Motor neuron (in vitro differentiated cells): ENCODE results near the gene ABHD17A. TPM values are rescaled to one million over a fixed set of nuclear protein-coding genes. Genes with fewer than 3 reads are reported as not detected.
"Not testable (repeated sequence)": the region's sequence is repeated elsewhere in the genome, so short reads cannot be mapped to it uniquely, and the experiment has no call there.

Experiments
- ATAC-seq, 8 experiments: fragments of 200-7000 bp; cut with Tn5 transposase; replicated peaks in 6 of 8; 2 replicates each; pipeline ENCODE4 v1.8.0; 2021; ENCODE audit warnings: mild to moderate bottlenecking in 8 of 8, moderate library complexity in 8 of 8
- H3K27ac ChIP-seq, 2 donors: fragments of 250-450 bp; sonication (Bioruptor Pico); 2 replicates each; pipeline ENCODE4 v1.9.0; 2021; ENCODE audit warnings: antibody characterized with exemption in 2 of 2, mild to moderate bottlenecking in 2 of 2, moderate library complexity in 1 of 2
- H3K4me1 ChIP-seq, 2 donors: fragments of 250-450 bp; sonication (Bioruptor Pico); replicated peaks in 1 of 2; 2 replicates each; pipeline ENCODE4 v1.6.1; 2021; ENCODE audit warnings: antibody characterized with exemption in 2 of 2, mild to moderate bottlenecking in 2 of 2, moderate library complexity in 1 of 2
- H3K4me3 ChIP-seq, 5 donors: fragments of 250-450 bp; sonication (Bioruptor Pico); 2 replicates each; pipeline ENCODE4 v1.9.0; 2021; ENCODE audit warnings: antibody characterized with exemption in 5 of 5, mild to moderate bottlenecking in 5 of 5, moderate library complexity in 4 of 5
- WGBS, 10 experiments: fragments of 450-650 bp; shearing (Covaris generic); methylation state at CpG; one replicate each; pipeline ENCODE4 v1.0.0; 2022; 5-methylcytosine and 5-hydroxymethylcytosine counted together
- in situ Hi-C, 9 experiments: fragments of 400-800 bp; cut with MboI; loops; one replicate each; pipeline ENCODE4 v1.15.0; 2021; ENCODE audit warnings: low sequenced_read_pairs in 9 of 9, low pct_unique_long_range_greater_than_20kb in 2 of 9; ENCODE audit not compliant: unreplicated experiment in 9 of 9
- total RNA-seq, 8 experiments: library from RNA; unstranded; fragments of 300-600 nt; gene quantifications; 2 replicates each; pipeline versions ENCODE4 v1.2.3 to v1.2.4, GENCODE V29; 2022

The ABHD17A gene
- total RNA-seq, 8 experiments from 2014 or later, result 30.4 to 42.3 (median 37.2) TPM

DNA sequence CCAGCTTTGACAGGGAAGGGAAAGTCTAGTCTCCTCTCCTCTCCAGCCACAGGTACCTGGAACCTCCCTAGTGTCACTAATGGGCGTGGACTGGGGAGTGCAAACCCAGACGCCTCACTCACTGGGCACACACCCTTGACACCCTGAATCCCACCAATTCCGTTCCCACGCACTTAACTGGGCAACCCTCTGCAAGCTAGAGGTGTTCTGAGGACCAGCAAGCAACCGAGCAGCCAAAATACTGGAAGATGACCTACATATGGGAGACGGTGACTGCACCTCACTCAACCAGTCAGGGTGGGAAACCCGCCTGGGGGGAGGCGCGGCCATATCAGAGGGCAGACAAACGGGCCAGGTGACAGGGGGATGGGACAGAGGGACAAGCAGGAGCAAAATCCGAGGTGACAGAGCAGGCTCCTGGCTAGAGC is 991 bp downstream of the ABHD17A start:
- Histone ChIP-seq H3K4me3 (peak overlapping the region; percentile 62 to 97 (median 92)), H3K27ac (peak overlapping the region in 1 of 2 donors; percentile 86), H3K4me1 (peaks cover 32 to 35% of the 10 kb centered on the region in 2 donors)
- ATAC-seq, result peak in 1 of 8 experiments; percentile 3
- in situ Hi-C loops, result no loop called here
- WGBS, 10 experiments, result 0 to 13% (median 0%) methylated on average over 1 to 3 of the region's 11 CpGs; no CpG with 5 or more reads in 5 of the 10 experiments

DNA sequence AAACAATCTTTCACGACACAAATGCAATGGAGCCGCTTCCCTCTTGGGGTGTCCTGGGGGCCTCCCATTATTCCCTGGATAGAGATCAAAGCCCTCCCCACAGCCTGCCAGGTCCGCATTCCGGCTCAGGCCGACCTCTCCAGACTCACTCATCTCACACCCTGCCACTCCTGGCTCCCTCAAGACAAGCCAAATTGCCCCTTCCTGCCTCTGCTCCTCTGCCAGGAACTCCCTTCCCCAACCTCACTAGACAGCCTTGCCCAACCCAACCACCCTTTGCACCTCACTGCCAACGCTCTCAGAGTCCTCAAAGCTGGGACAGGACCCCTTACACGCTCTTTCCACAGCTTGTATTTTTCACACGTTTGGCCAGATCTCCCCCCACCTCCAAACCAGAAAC is 1.5 kb downstream of the ABHD17A start:
- Histone ChIP-seq H3K4me3 (peak overlapping the region; percentile 62 to 97 (median 92)), H3K4me1 (peaks cover 32 to 35% of the 10 kb centered on the region in 2 donors), H3K27ac (no peak overlapping the region)
- in situ Hi-C loops, result no loop called here
- no peak for ATAC-seq
- WGBS, 10 experiments, result 0 to 71% (median 31%) methylated on average over 1 to 6 of the region's 8 CpGs; no CpG with 5 or more reads in 2 of the 10 experiments

DNA sequence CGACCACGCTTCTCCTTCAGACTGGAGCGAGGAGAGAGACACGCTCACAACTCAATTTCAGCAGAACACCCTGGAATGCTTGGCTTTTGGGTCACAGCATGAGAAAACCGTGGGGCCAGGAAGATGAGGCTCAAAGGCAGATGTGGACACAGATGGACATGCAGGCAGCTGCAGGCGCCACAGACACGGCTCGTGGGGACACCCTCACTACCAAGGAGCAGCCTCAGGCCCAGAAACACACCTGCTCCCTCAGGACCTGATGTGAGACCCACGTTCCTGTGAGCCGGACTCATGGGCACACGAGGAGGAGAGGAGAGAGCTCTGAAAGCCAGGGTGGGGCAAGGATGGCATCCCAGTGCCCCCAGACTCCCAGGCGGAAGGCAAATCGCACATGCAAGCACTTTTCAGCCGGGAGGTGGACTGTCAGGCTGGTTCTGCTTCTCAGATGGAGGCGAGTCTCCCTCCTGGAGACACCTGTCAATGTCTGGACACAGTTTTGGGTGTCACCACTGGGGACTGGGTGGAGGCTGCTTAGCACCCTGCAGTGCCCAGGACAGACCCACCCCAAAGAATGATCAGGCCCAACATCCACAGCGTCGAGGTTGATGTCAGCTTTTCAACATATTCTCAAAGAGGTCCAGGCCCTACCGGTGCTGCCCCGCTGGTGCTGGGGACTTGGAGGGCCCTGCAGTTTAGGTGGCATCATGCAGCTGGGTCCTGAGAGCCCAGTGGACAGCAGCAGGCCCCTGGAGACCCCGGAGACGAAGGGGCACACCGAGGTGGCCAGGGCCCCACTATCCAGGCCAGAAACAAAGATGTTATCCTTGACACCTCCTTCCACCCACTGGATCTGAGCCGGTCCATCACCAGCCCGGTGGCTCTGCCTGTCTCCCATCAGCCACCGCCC is 2.3 kb downstream of the ABHD17A start:
- Histone ChIP-seq H3K4me1 (peaks cover 32 to 35% of the 10 kb centered on the region in 2 donors), H3K4me3 (peak overlapping the region in 2 of 5 donors; percentile 71 to 97), H3K27ac (no peak overlapping the region)
- no peak for ATAC-seq
- in situ Hi-C loops, result no loop called here
- 73 to 100% (median 98%) methylated on average over 1 to 6 of the region's 25 CpGs; no CpG with 5 or more reads in 4 of the 10 experiments for WGBS, 10 experiments

DNA sequence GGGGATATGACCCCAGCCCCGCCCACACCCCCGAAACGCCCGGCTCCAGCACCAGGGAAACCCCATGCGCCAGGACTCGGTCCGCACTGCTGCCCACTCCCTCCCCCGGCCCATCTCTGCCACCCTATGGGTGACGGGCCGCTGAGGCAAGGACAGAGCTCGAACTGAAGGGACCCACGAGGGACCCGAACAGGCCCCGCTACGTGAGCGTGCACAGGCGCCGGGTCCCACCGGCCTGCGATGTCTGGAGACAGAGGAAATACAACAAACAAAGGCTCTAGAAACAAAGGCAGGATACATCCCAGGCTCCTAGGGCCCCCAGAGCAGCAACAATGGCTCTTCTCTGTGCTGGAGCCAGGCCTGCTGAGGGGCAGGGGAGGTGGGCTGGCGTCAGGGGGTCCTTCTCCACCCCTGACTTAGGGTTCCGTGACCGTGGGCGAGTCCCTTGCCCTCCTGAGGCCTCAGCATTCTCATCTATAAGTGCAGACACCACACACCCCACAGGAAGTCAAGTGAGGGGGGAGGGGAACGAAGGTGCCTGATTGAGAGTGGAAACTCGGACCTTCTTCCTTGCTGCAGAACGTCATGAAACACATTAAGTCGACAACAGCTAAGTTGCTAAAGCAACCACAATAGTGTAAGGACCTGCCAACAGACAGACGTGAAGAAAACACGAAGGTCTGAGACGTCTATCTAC is 3.1 kb downstream of the ABHD17A start:
- Histone ChIP-seq H3K4me1 (peaks cover 29 to 31% of the 10 kb centered on the region in 2 donors), H3K4me3 (no peak overlapping the region), H3K27ac (no peak overlapping the region)
- ATAC-seq, result peak in 1 of 8 experiments; percentile 1
- in situ Hi-C loops, result no loop called here
- 35 to 70% (median 51%) methylated on average over 1 to 7 of the region's 31 CpGs; no CpG with 5 or more reads in 5 of the 10 experiments for WGBS, 10 experiments

GRCh38 chr19:1881393-1882088 is 3.8 kb downstream of the ABHD17A start:
- H3K4me3 ChIP-seq, H3K27ac ChIP-seq, in situ Hi-C loops: not testable (repeated sequence)
- WGBS, 10 experiments, result no CpG with 5 or more reads among the region's 44 CpGs
- peaks cover 29 to 34% of the 10 kb centered on the region in 2 donors for H3K4me1 ChIP-seq
- peak in 1 of 8 experiments; percentile 3 for ATAC-seq

DNA sequence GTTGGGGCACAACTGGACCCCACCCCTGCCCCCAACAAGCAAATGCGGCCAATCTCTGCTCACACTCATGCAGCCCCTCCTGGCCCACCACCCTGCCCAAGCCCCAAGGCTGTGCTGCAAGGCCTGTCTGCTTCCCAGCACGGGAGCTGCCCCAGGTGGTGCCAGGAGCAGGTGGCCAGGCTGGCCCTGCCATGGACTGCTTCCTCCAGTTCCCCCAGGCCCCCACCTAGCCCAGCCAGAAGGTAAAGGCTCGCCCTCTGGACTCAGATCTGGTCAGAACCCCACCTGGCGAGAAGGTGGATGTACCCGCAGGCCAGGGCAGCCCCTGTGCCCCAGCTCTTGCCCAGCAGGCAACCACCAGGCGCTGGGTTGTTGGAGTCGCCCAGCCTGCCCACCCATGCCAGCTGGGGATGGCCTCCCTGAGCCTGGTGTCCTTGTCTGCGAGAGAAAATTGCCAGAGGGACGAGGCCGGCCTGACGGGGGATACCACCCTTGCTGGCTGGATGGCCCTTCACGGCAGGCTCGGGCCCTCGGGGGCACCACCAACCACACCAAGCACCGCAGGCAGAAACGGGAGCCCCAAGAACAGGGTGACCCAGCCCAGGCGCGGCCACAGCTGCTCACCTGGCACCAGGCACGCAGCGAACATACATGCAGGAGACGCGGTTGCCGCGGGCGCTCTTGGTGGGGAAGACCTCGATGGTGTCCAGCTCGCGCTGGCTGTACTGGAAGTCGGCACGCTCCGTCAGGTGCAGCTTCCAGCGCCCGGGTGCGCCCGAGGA is 4.5 kb downstream of the ABHD17A start:
- no peak overlapping the region for H3K4me3 ChIP-seq
- in situ Hi-C loops, result no loop called here
- no peak for ATAC-seq
- H3K4me1 ChIP-seq, result peaks cover 30 to 34% of the 10 kb centered on the region in 2 donors
- 92% methylated on average over 4 to 5 of the region's 35 CpGs; no CpG with 5 or more reads in 8 of the 10 experiments for WGBS, 10 experiments
- H3K27ac ChIP-seq, result no peak overlapping the region

- in situ Hi-C loops, H3K4me3 ChIP-seq, H3K27ac ChIP-seq, ATAC-seq: not testable (repeated sequence)
- H3K4me1 ChIP-seq, result peaks cover 30 to 34% of the 10 kb centered on the region in 2 donors
- 60 to 87% methylated on average over 1 to 6 of the region's 17 CpGs; no CpG with 5 or more reads in 8 of the 10 experiments for WGBS, 10 experiments
Measured at GRCh38 chr19:1879982-1880381, 5.3 kb downstream of the ABHD17A start.

DNA sequence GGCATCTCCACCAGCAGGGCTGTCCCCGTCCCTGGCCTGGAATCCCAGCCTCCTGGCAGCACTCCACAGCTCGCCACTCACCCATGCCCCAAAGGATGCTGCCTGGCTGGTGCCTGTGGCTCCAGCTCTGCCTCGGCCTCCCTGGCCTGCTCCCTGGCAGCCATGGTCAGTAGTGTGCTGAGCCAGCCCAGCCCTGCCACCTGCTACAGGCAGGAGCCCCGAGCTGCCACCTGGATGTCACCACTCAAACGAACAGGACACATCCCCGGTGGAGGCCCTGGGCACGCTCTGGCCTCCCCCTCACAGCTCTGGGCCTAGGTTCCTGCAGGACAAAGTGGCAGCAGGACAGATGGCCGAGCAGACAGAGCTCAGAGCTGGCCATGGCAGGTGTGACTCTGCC is 6.7 kb downstream of the ABHD17A start:
- ATAC-seq, H3K4me3 ChIP-seq, in situ Hi-C loops, H3K27ac ChIP-seq: not testable (repeated sequence)
- H3K4me1 ChIP-seq, result peaks cover 27 to 34% of the 10 kb centered on the region in 2 donors
- WGBS, 10 experiments, result no CpG with 5 or more reads among the region's 8 CpGs

GRCh38 chr19:1877280-1877660 is 8.0 kb downstream of the ABHD17A start:
- H3K27ac ChIP-seq, in situ Hi-C loops: not testable (repeated sequence)
- Histone ChIP-seq H3K4me1 (peaks cover 17 to 23% of the 10 kb centered on the region in 2 donors), H3K4me3 (peak overlapping the region in 3 of 5 donors; percentile 90 to 98 (median 94))
- ATAC-seq, result peak in 2 of 8 experiments; percentile 12 to 16
- WGBS, 10 experiments, result no CpG with 5 or more reads among the region's 47 CpGs

DNA sequence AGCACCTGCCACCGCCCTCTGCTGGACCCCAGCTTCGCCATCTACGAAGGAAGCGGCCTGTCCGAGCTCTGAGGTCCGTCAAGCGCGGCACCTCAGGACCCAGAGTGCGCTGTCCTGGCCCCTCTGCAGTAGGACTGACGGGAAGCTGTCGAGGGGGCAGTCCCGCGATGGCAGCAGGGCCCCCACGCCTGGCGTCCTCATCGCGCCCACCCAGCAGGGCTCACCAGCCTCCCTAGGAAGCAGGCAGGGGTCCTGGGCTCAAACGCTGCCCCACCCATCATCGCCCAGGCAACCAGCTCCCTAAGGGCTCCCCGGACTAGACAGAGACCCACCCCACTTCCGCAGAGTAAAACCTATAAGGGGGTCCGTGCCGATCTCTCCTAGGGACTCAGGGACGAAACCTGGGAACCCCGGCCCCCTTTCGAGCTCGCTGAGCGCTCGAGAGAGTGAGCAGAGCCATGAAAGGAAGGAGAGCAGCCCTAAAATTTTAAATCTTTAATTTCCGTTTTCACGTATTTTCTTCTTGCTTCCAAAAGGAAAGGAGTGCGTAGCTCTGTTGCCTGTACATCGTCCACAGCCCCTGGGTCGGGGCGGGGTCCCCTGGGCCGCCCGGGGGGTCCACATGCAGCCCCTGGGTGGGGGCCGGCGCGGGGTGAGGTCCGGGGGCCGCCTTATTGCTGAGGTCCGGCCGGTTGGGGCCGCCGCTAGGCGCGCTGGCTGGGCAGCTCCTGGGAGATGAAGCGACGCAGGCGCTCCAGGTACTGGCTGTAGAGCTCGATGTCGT is 8.6 kb downstream of the ABHD17A start:
- in situ Hi-C loops, result not testable (repeated sequence)
- H3K4me3 ChIP-seq, result peak overlapping the region; percentile 79 to 98 (median 90)
- ATAC-seq, result peak; percentile 5 to 64 (median 54)
- peak overlapping the region; percentile 83 to 96 for H3K27ac ChIP-seq
- 0 to 10% methylated on average over 2 of the region's 53 CpGs; no CpG with 5 or more reads in 8 of the 10 experiments for WGBS, 10 experiments
- peaks cover 12 to 18% of the 10 kb centered on the region in 2 donors for H3K4me1 ChIP-seq

GRCh38 chr19:1875646-1876495 is 9.4 kb downstream of the ABHD17A start:
- Histone ChIP-seq H3K27ac (peak overlapping the region; percentile 83 to 96), H3K4me3 (peak overlapping the region; percentile 79 to 98 (median 90)), H3K4me1 (peaks cover 12 to 18% of the 10 kb centered on the region in 2 donors)
- ATAC-seq, result peak; percentile 84 to 95 (median 90)
- 0 to 3% (median 0%) methylated on average over 1 to 19 of the region's 87 CpGs; no CpG with 5 or more reads in 5 of the 10 experiments for WGBS, 10 experiments
- in situ Hi-C loops, result no loop called here
